Urinary bladder (tissue), 4 donors: ENCODE results near the gene DUOX2. TPM values are rescaled to one million over a fixed set of nuclear protein-coding genes. Genes with fewer than 3 reads are reported as not detected.

Experiments used
- DNase-seq: peaks from one replicate; pipeline ENCODE4 v3.0.0-alpha.2; 2015; ENCODE audit errors: extremely low spot score
- H3K27ac ChIP-seq: one replicate; pipeline ENCODE4 v1.5.1; 2013; ENCODE audit warnings: low read depth, mild to moderate bottlenecking, moderate library complexity
- H3K36me3 ChIP-seq: one replicate; pipeline ENCODE4 v1.6.1; 2013; ENCODE audit warnings: mild to moderate bottlenecking, moderate library complexity; ENCODE audit not compliant: insufficient read depth
- H3K4me1 ChIP-seq: one replicate; pipeline ENCODE4 v1.6.1; 2013; ENCODE audit warnings: mild to moderate bottlenecking, moderate library complexity; ENCODE audit not compliant: insufficient read depth
- H3K4me3 ChIP-seq: one replicate; pipeline ENCODE4 v1.5.1; 2013; ENCODE audit warnings: low read depth, low read length
- WGBS: extraction: QIAGEN DNeasy Blood & Tissue Kit; methylation state at CpG from one replicate; pipeline ENCODE4 v1.1.7; 2013; 5-methylcytosine and 5-hydroxymethylcytosine counted together
- polyA plus RNA-seq: library from polyadenylated mRNA; stranded (reverse); fragments of 200-250 nt; gene quantifications from one replicate; pipeline ENCODE4 v1.2.3, GENCODE V29; 2013
- total RNA-seq: library from RNA; depleted of rRNA; stranded (reverse); fragments of >200 nt; gene quantifications from one replicate; pipeline ENCODE4 v1.2.3, GENCODE V29; 2014
- donor health status: healthy with polysubstance abuse.
- donor health status: healthy.

The DUOX2 gene
- total and polyA plus RNA-seq, 2 donors, result 1.5 to 2.4 TPM

DNA sequence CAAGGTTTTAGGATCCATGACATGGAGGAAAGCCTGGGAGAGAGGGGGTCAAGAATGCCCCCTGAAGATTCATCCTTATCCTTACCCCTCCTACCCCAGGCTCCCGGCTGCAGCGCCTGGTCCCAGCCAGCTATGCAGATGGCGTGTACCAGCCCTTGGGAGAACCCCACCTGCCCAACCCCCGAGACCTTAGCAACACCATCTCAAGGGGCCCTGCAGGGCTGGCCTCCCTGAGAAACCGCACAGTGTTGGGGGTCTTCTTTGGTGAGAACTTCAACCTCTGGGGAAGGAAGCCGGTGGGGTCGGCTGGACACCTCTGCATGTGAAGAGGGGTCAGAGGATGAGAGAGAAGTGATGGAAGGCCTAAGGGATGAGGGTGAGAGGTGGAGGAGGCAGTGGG is 20.1 kb upstream of the DUOX2 start:
- DNase-seq, result no peak
- H3K4me1 ChIP-seq, result no peaks in the 10 kb centered on the region
- H3K36me3 ChIP-seq, result no peaks in the 10 kb centered on the region
- H3K4me3 ChIP-seq, result no peak overlapping the region
- 94% methylated on average over 7 of the region's 7 CpGs for WGBS
- no peak overlapping the region for H3K27ac ChIP-seq

GRCh38 chr15:45133561-45133920 is 19.6 kb upstream of the DUOX2 start:
- H3K4me1 ChIP-seq, result no peaks in the 10 kb centered on the region
- H3K4me3 ChIP-seq, result no peak overlapping the region
- no peak overlapping the region for H3K27ac ChIP-seq
- DNase-seq, result no peak
- 68% methylated on average over 5 of the region's 5 CpGs for WGBS
- no peaks in the 10 kb centered on the region for H3K36me3 ChIP-seq

- DNase-seq, result no peak
- no peaks in the 10 kb centered on the region for H3K4me1 ChIP-seq
- WGBS, result 69% methylated on average over 3 of the region's 3 CpGs
Measured at GRCh38 chr15:45132844-45133560, 19.0 kb upstream of the DUOX2 start.

DNA sequence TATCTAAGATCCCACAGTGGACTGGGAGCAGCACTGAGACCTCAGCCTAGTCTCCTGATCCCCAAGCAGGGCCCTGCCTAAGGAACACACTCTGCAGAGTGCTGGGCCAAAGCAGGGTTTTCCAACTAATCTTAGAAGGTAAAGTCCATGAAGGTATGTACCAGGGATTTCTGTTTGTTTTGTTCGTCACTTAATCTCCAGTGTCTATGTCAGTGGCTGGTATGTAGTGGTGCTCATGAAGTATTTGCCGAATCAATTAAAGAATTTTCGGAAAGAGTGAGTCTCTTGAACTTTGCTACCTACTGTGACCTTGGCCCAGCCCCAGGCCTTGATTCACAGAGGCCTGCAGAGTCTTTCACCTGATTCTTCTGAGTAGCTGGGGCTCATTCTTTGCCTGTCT is 17.5 kb upstream of the DUOX2 start:
- Histone ChIP-seq H3K4me3 (no peak overlapping the region), H3K27ac (no peak overlapping the region), H3K36me3 (no peaks in the 10 kb centered on the region), H3K4me1 (no peaks in the 10 kb centered on the region)
- DNase-seq, result no peak
- 92% methylated on average over 3 of the region's 3 CpGs for WGBS

More at GRCh38 chr15:45132844-45133560, 19.0 kb upstream of the DUOX2 start:
- H3K36me3 ChIP-seq, result no peaks in the 10 kb centered on the region
- H3K4me3 ChIP-seq, result no peak overlapping the region
- H3K27ac ChIP-seq, result no peak overlapping the region

- DNase-seq, result no peak
- H3K4me3 ChIP-seq, result peak overlapping the region; percentile 25
- H3K36me3 ChIP-seq, result no peaks in the 10 kb centered on the region
- no peaks in the 10 kb centered on the region for H3K4me1 ChIP-seq
- H3K27ac ChIP-seq, result no peak overlapping the region
- WGBS, result 87% methylated on average over 7 of the region's 7 CpGs
Measured at GRCh38 chr15:45130291-45131000, 16.5 kb upstream of the DUOX2 start.

GRCh38 chr15:45129651-45130129 is 15.7 kb upstream of the DUOX2 start, which contains the start of the genes DUOX1 and DUOXA1:
Gene DUOX1, plus strand, starts transcription at chr15:45129994. Its CDS starts 1,973 bp downstream, at chr15:45131967.
Gene DUOXA1, minus strand, starts transcription at chr15:45129879. Its CDS starts 6,865 bp downstream, at chr15:45123014.
- Histone ChIP-seq H3K4me1 (no peaks in the 10 kb centered on the region), H3K4me3 (peak within 1 kb of the TSS; percentile 25), H3K36me3 (no peaks in the 10 kb centered on the region), H3K27ac (no peak within 1 kb of the TSS)
- 3% methylated on average over 46 of the region's 46 CpGs for WGBS
- DNase-seq, result no peak

GRCh38 chr15:45128971-45129639 is 15.1 kb upstream of the DUOX2 start:
- Histone ChIP-seq H3K4me3 (peak overlapping the region; percentile 25), H3K27ac (no peak overlapping the region), H3K4me1 (no peaks in the 10 kb centered on the region), H3K36me3 (no peaks in the 10 kb centered on the region)
- WGBS, result 2% methylated on average over 47 of the region's 47 CpGs
- DNase-seq, result no peak

DNA sequence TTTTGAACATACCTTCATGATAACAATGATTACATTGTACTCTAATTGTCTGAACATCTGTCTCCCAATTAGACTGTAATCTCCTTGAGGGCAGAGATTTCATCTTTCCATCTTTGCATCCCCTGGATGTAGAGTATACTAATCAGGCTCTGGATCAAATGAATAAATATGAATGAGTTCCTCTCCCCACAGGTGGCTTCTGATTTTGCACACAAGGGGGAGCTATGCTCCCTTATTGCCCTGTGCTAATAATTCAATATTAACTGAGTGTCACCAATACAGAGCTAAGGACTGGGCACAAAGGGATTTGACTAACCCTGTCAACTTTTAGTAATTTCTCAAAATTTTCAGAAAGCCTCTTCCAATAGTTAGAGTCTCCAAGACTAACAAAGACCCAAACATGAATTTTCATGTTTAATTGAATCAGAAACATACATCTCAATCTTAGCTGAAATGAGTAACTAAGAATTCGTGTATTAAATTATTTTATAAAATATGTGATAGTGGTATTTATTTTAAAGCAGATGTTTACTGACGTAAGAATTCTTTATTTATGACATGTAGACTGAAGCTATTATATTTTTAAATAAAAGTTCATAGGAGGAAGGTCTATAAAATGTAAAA is 12.7 kb upstream of the DUOX2 start:
- Histone ChIP-seq H3K4me1 (no peaks in the 10 kb centered on the region), H3K27ac (no peak overlapping the region), H3K4me3 (no peak overlapping the region), H3K36me3 (no peaks in the 10 kb centered on the region)
- WGBS, result 47% methylated on average over 2 of the region's 2 CpGs
- no peak for DNase-seq

- no peak overlapping the region for H3K4me3 ChIP-seq
- no peaks in the 10 kb centered on the region for H3K36me3 ChIP-seq
- H3K4me1 ChIP-seq, result no peaks in the 10 kb centered on the region
- no peak overlapping the region for H3K27ac ChIP-seq
- DNase-seq, result no peak
Measured at GRCh38 chr15:45123397-45123796, 9.4 kb upstream of the DUOX2 start.

- no peak overlapping the region for H3K27ac ChIP-seq
- no peaks in the 10 kb centered on the region for H3K4me1 ChIP-seq
- WGBS, result 83% methylated on average over 7 of the region's 7 CpGs
- DNase-seq, result no peak
- no peaks in the 10 kb centered on the region for H3K36me3 ChIP-seq
- no peak overlapping the region for H3K4me3 ChIP-seq
Measured at GRCh38 chr15:45122719-45123118, 8.7 kb upstream of the DUOX2 start.

DNA sequence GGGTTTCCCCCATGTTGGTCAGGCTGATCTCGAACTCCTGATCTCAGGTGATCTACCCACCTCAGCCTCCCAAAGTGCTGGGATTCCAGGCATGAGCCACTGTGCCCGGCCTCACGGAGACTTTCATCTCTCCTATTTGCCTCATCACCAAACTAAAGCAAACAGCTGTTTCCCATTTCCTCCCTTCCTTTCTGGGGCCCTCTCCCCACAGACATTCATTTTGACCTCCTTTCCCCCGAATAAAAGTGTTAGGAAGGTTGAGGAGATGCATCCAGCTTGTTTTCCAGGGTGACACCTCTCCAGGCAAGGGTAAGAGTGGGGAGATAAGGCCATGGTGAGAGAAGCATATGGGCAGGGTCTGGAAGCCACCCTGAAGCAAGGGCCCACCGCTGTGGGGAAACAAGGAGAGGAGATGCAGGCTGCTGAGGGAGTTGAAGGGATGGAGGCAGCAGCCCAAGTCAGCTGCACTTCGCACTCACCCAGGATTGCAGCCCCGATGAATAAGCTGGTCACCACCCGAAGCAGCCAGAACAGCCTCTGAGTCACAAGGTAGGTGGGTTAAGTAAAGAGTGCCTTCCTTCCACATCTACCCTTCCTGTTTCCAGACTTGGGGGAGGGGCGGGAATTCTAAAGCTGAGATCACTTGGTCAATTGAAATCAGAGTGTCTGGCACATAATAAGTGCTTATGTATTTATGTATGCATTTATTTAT is 7.9 kb upstream of the DUOX2 start:
- DNase-seq, result no peak
- WGBS, result 45% methylated on average over 9 of the region's 9 CpGs
- Histone ChIP-seq H3K4me3 (no peak overlapping the region), H3K27ac (no peak overlapping the region), H3K36me3 (no peaks in the 10 kb centered on the region), H3K4me1 (no peaks in the 10 kb centered on the region)

- no peak for DNase-seq
- Histone ChIP-seq H3K4me3 (no peak overlapping the region), H3K27ac (no peak overlapping the region), H3K36me3 (no peaks in the 10 kb centered on the region), H3K4me1 (no peaks in the 10 kb centered on the region)
- WGBS, result 92% methylated on average over 3 of the region's 3 CpGs
Measured at GRCh38 chr15:45121020-45121419, 7.0 kb upstream of the DUOX2 start.
